ENCODE data around the gene CRMP1. TPM values are rescaled to one million over a fixed set of nuclear protein-coding genes. Genes with fewer than 3 reads are reported as not detected.
A peak's percentile ranks its signal among the peaks of the same experiment; 100 is the strongest.

Gene CRMP1
- total RNA-seq, 1 donor from 2014 or later = 1.9 TPM

- H3K27ac ChIP-seq = no peak overlapping the region
- peaks cover 16% of the 10 kb centered on the region for H3K27me3 ChIP-seq
- peaks cover 6 to 13% of the 10 kb centered on the region in 2 donors for H3K4me1 ChIP-seq
- DNase-seq (ENCODE audit: low spot score in 2 of 2) = no peak
- TF ChIP-seq CTCF (IDR thresholded peaks at IDR 0.05) = no peak
- intact Hi-C loops (cut with DNase I) = no loop called here
- H3K36me3 ChIP-seq = no peaks in the 10 kb centered on the region
- no peak overlapping the region for H3K4me3 ChIP-seq
- H3K9me3 ChIP-seq = peaks cover 0 to 3% of the 10 kb centered on the region in 2 donors
Observed at GRCh38 chr4:5892323-5893003, 423 bp downstream of the CRMP1 start.

- no peak for TF ChIP-seq CTCF (IDR thresholded peaks at IDR 0.05)
- no peak overlapping the region for H3K4me3 ChIP-seq
- no peaks in the 10 kb centered on the region for H3K36me3 ChIP-seq
- peaks cover 16% of the 10 kb centered on the region for H3K27me3 ChIP-seq
- peaks cover 7 to 14% of the 10 kb centered on the region in 2 donors for H3K4me1 ChIP-seq
- intact Hi-C loops (cut with DNase I) = no loop called here
- H3K9me3 ChIP-seq = no peaks in the 10 kb centered on the region
- no peak overlapping the region for H3K27ac ChIP-seq
- DNase-seq (ENCODE audit: low spot score in 2 of 2) = no peak
Observed at GRCh38 chr4:5891563-5892322, 1.1 kb downstream of the CRMP1 start.

- TF ChIP-seq CTCF (IDR thresholded peaks at IDR 0.05) = no peak
- Histone ChIP-seq H3K9me3 (no peaks in the 10 kb centered on the region), H3K27ac (no peak overlapping the region), H3K4me3 (no peak overlapping the region), H3K36me3 (no peaks in the 10 kb centered on the region), H3K4me1 (peaks cover 7 to 14% of the 10 kb centered on the region in 2 donors), H3K27me3 (peaks cover 16% of the 10 kb centered on the region)
- no peak for DNase-seq (ENCODE audit: low spot score in 2 of 2)
- intact Hi-C loops (cut with DNase I) = no loop called here
Observed at GRCh38 chr4:5890063-5890727, 2.7 kb downstream of the CRMP1 start.

GRCh38 chr4:5889002-5889696 is 3.7 kb downstream of the CRMP1 start:
- peaks cover 7 to 14% of the 10 kb centered on the region in 2 donors for H3K4me1 ChIP-seq
- H3K9me3 ChIP-seq = no peaks in the 10 kb centered on the region
- H3K36me3 ChIP-seq = no peaks in the 10 kb centered on the region
- intact Hi-C loops (cut with DNase I) = no loop called here
- TF ChIP-seq CTCF (IDR thresholded peaks at IDR 0.05) = no peak
- DNase-seq (ENCODE audit: low spot score in 2 of 2) = no peak
- H3K27ac ChIP-seq = no peak overlapping the region
- H3K27me3 ChIP-seq = peaks cover 16% of the 10 kb centered on the region
- no peak overlapping the region for H3K4me3 ChIP-seq

- H3K9me3 ChIP-seq = no peaks in the 10 kb centered on the region
- no peak for TF ChIP-seq CTCF (IDR thresholded peaks at IDR 0.05)
- peak overlapping the region; percentile 49 to 61 for H3K4me3 ChIP-seq
- peaks cover 16% of the 10 kb centered on the region for H3K27me3 ChIP-seq
- no peaks in the 10 kb centered on the region for H3K36me3 ChIP-seq
- no peak overlapping the region for H3K27ac ChIP-seq
- intact Hi-C loops (cut with DNase I) = no loop called here
- H3K4me1 ChIP-seq = peaks cover 7 to 14% of the 10 kb centered on the region in 2 donors
- no peak for DNase-seq (ENCODE audit: low spot score in 2 of 2)
Observed at GRCh38 chr4:5888222-5889001, 4.5 kb downstream of the CRMP1 start.

Measured in ascending aorta (tissue), 2 donors.